Right lung (tissue), 10 donors: Measurements from ENCODE around the gene STPG2. TPM values are rescaled to one million over a fixed set of nuclear protein-coding genes. Genes with fewer than 3 reads are reported as not detected.

Experiments used
- DNase-seq, 2 donors: peaks; one replicate each; pipeline ENCODE4 v3.0.0-alpha.2; 2013
- long read RNA-seq, 8 donors: transcript quantifications; one replicate each; lab custom pipeline, GENCODE V29; 2026
- polyA plus RNA-seq, 5 donors: library from polyadenylated mRNA; unstranded; fragments of 120-200 nt; gene quantifications; one replicate each; pipeline versions ENCODE4 v1.2.1 to v1.2.3, GENCODE V29; 2013; ENCODE audit warnings: inconsistent platforms in 1 of 5, low replicate concordance in 1 of 5; ENCODE audit not compliant: insufficient read length in 5 of 5, insufficient read depth in 1 of 5

Gene STPG2
- under 1 TPM; 0.14 to 0.39 (median 0.32) TPM for polyA plus RNA-seq
- long read RNA-seq, donor 1 = 0 reads
- long read RNA-seq, donor 2 = 0 reads
- long read RNA-seq, donor 3 = 0 reads
- long read RNA-seq, donor 4 = 0 reads
- long read RNA-seq, donor 5 = 0 reads
- long read RNA-seq, donor 6 = 0 reads
- long read RNA-seq, donor 7 = 0 reads
- long read RNA-seq, donor 8 = 0 reads

- DNase-seq = peak; percentile 87 to 90
These were observed at the start of gene STPG2 for GRCh38 chr4:98143001-98143899. TSS of gene STPG2 (minus strand) at chr4:98143476.

GRCh38 chr4:98185279-98185678 lies 42.0 kb upstream of the STPG2 start:
- DNase-seq = no peak

- DNase-seq = no peak
These were observed 38.5 kb upstream of the STPG2 start for GRCh38 chr4:98181809-98182208.

- peak; percentile 16 to 17 for DNase-seq
These were observed 36.7 kb upstream of the STPG2 start for GRCh38 chr4:98179951-98180350.

- no peak for DNase-seq
These were observed 33.3 kb upstream of the STPG2 start for GRCh38 chr4:98176531-98176930.

GRCh38 chr4:98170035-98170434 lies 26.8 kb upstream of the STPG2 start:
- DNase-seq = no peak

- no peak for DNase-seq
These were observed 23.4 kb upstream of the STPG2 start for GRCh38 chr4:98166731-98167041.

- DNase-seq = no peak
These were observed 22.9 kb upstream of the STPG2 start for GRCh38 chr4:98166025-98166730.

GRCh38 chr4:98162696-98163095 lies 19.4 kb upstream of the STPG2 start:
- DNase-seq = no peak

GRCh38 chr4:98151145-98151924 lies 8.1 kb upstream of the STPG2 start:
- DNase-seq = no peak

- DNase-seq = no peak
These were observed 7.0 kb upstream of the STPG2 start for GRCh38 chr4:98150092-98150761.

GRCh38 chr4:98148856-98149255 lies 5.6 kb upstream of the STPG2 start:
- peak; percentile 9 to 17 for DNase-seq

- no peak for DNase-seq
These were observed 17.1 kb downstream of the STPG2 start for GRCh38 chr4:98126141-98126540.

GRCh38 chr4:98125585-98125984 lies 17.7 kb downstream of the STPG2 start:
- DNase-seq = no peak

GRCh38 chr4:98117363-98117762 lies 25.9 kb downstream of the STPG2 start:
- DNase-seq = no peak

GRCh38 chr4:98113012-98113411 lies 30.3 kb downstream of the STPG2 start:
- peak in 1 of 2 donors; percentile 6 for DNase-seq

- DNase-seq = no peak
These were observed 32.3 kb downstream of the STPG2 start for GRCh38 chr4:98110929-98111328.

- DNase-seq = no peak
These were observed 33.1 kb downstream of the STPG2 start for GRCh38 chr4:98110214-98110613.

GRCh38 chr4:98102660-98103059 lies 40.6 kb downstream of the STPG2 start:
- DNase-seq = no peak

GRCh38 chr4:98101988-98102387 lies 41.3 kb downstream of the STPG2 start:
- DNase-seq = no peak

GRCh38 chr4:98098764-98099163 lies 44.5 kb downstream of the STPG2 start:
- no peak for DNase-seq
